Measurements from ENCODE around the gene FKTN. TPM values are rescaled to one million over a fixed set of nuclear protein-coding genes. Genes with fewer than 3 reads are reported as not detected.

Gene FKTN
- total and polyA plus RNA-seq, 9 of the 15 experiments (the other 6 are each of a cell fraction or from before 2014, with no cell fraction given): 5.4 to 16.3 (median 10.4) TPM

GRCh38 chr9:105647595-105648349, 89.8 kb downstream of the FKTN start (continued):
- peak; percentile 83 for TF ChIP-seq NFIC (IDR thresholded peaks at IDR 0.05)
- no peak for TF ChIP-seq BRF1 (IDR thresholded peaks at IDR 0.05; ENCODE audit: borderline replicate concordance, extremely low read depth, insufficient read length)
- TF ChIP-seq MECOM (CRISPR knock-in tag; IDR thresholded peaks at IDR 0.05): 0 out of 2 replicates have a peak, but pooled peaks have one; percentile 3
- TF ChIP-seq MTA2 (IDR thresholded peaks at IDR 0.05; ENCODE audit: low read depth): peak; percentile 96
- TF ChIP-seq, protein P1, sequence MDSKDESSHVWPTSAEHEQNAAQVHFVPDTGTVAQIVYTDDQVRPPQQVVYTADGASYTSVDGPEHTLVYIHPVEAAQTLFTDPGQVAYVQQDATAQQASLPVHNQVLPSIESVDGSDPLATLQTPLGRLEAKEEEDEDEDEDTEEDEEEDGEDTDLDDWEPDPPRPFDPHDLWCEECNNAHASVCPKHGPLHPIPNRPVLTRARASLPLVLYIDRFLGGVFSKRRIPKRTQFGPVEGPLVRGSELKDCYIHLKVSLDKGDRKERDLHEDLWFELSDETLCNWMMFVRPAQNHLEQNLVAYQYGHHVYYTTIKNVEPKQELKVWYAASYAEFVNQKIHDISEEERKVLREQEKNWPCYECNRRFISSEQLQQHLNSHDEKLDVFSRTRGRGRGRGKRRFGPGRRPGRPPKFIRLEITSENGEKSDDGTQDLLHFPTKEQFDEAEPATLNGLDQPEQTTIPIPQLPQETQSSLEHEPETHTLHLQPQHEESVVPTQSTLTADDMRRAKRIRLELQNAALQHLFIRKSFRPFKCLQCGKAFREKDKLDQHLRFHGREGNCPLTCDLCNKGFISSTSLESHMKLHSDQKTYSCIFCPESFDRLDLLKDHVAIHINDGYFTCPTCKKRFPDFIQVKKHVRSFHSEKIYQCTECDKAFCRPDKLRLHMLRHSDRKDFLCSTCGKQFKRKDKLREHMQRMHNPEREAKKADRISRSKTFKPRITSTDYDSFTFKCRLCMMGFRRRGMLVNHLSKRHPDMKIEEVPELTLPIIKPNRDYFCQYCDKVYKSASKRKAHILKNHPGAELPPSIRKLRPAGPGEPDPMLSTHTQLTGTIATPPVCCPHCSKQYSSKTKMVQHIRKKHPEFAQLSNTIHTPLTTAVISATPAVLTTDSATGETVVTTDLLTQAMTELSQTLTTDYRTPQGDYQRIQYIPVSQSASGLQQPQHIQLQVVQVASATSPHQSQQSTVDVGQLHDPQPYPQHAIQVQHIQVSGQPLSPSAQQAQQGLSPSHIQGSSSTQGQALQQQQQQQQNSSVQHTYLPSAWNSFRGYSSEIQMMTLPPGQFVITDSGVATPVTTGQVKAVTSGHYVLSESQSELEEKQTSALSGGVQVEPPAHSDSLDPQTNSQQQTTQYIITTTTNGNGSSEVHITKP (IDR thresholded peaks at IDR 0.05; ENCODE audit: partially characterized antibody): peak; percentile 97
- TF ChIP-seq FOS (IDR thresholded peaks at IDR 0.05; ENCODE audit: extremely low read depth, insufficient read length): peak; percentile 81
- peak; percentile 97 for TF ChIP-seq CBFA2T3 (IDR thresholded peaks at IDR 0.05)
- peak in 1 of 2 experiments; percentile 63; a peak in 2 of 4 replicates for TF ChIP-seq MNT (conservative IDR thresholded peaks at IDR 0.05)
- peak; percentile 85 for TF ChIP-seq HDAC3 (IDR thresholded peaks at IDR 0.05; ENCODE audit: borderline replicate concordance, partially characterized antibody)
- TF ChIP-seq CCNT2 (IDR thresholded peaks at IDR 0.05; ENCODE audit: borderline replicate concordance, extremely low read depth, insufficient read length, low read depth, low read length): peak; percentile 98
- TF ChIP-seq ZBTB7A (IDR thresholded peaks at IDR 0.05; ENCODE audit: borderline replicate concordance, control insufficient read depth, low read depth, low read length): peak; percentile 80
- TF ChIP-seq FOSL1 (tag; conservative IDR thresholded peaks at IDR 0.05): peak; percentile 99
- TF ChIP-seq RAD21 (CRISPR knock-in tag; conservative IDR thresholded peaks at IDR 0.05 in 1 of 2, IDR thresholded peaks at IDR 0.05 in 1 of 2): 0 out of 4 replicates have a peak, but pooled peaks of 1 of the 2 experiments have one; percentile 4
- TF ChIP-seq MAZ (CRISPR knock-in tag; conservative IDR thresholded peaks at IDR 0.05 in 1 of 2, IDR thresholded peaks at IDR 0.05 in 1 of 2): peak; percentile 43 to 75; a peak in 3 of 4 replicates
